Naive B cell (primary cell): ENCODE measurements around the gene PPARGC1A. TPM values are rescaled to one million over a fixed set of nuclear protein-coding genes. Genes with fewer than 3 reads are reported as not detected.

Experiments used
- ATAC-seq, 2 donors: fragments of 150-1000 bp; cut with Tn5 transposase; 2 replicates each; pipeline ENCODE4 v1.10.0; 2021; ENCODE audit warnings: low read depth in 2 of 2, mild to moderate bottlenecking in 2 of 2, moderate library complexity in 2 of 2
- DNase-seq: peaks from one replicate; pipeline ENCODE4 v3.0.0; 2022
- H3K27ac Mint-ChIP-seq, 6 donors: one replicate each; pipeline ENCODE4 v1.8.0; 2020 to 2022; ENCODE audit warnings: mild to moderate bottlenecking in 6 of 6, mixed read lengths in 6 of 6, moderate library complexity in 5 of 6, inconsistent platforms in 2 of 6
- H3K27me3 Mint-ChIP-seq, 3 donors: one replicate each; pipeline ENCODE4 v1.8.0; 2021 to 2022; ENCODE audit warnings: mixed read lengths in 3 of 3, mild to moderate bottlenecking in 1 of 3
- H3K36me3 Mint-ChIP-seq, 2 donors: one replicate each; pipeline ENCODE4 v1.8.0; 2020 to 2022; ENCODE audit warnings: mixed read lengths in 2 of 2, inconsistent platforms in 1 of 2, mild to moderate bottlenecking in 1 of 2
- H3K4me1 Mint-ChIP-seq, 3 donors: one replicate each; pipeline ENCODE4 v1.8.0; 2020 to 2022; ENCODE audit warnings: mixed read lengths in 3 of 3, inconsistent platforms in 1 of 3, mild to moderate bottlenecking in 1 of 3, moderate library complexity in 1 of 3
- H3K4me3 Mint-ChIP-seq, 8 donors: one replicate each; pipeline ENCODE4 v1.8.0; 2020 to 2022; ENCODE audit warnings: mild to moderate bottlenecking in 8 of 8, mixed read lengths in 8 of 8, moderate library complexity in 8 of 8, inconsistent platforms in 2 of 8
- H3K9me3 Mint-ChIP-seq, 7 donors: one replicate each; pipeline ENCODE4 v1.8.0; 2020 to 2022; ENCODE audit warnings: mixed read lengths in 7 of 7, mild to moderate bottlenecking in 5 of 7, inconsistent platforms in 2 of 7, moderate library complexity in 1 of 7
- polyA plus RNA-seq, 6 donors: library from polyadenylated mRNA; unstranded; fragments of 300-500 nt; fragmentation: Illumina TruSeq; gene quantifications; one replicate each; pipeline ENCODE4 v1.2.3, GENCODE V29; 2021; ENCODE audit warnings: low read depth in 6 of 6

Gene PPARGC1A
- polyA plus RNA-seq, 6 donors from 2014 or later = not detected

DNA sequence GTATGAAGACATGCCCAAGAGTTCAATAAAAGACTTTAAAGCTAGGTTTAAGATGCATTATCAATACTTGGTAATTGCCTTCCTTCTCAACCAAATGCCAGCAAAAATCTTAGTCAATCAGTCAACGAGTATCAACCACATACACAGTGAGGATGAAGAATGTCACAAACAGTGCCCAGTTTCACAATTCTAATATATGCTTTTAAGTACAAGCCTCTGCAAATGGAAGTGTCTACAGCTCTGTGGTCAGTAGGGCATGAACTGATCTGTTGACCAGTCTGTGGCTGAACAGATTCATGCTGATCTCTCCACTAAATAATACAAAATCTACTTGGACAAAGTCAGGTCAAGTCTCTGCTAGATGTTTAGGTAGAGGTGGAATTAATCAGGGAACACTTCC lies 27.9 kb downstream of the PPARGC1A start:
- no peaks in the 10 kb centered on the region for H3K27me3 Mint-ChIP-seq
- ATAC-seq = no peak
- no peak for DNase-seq

DNA sequence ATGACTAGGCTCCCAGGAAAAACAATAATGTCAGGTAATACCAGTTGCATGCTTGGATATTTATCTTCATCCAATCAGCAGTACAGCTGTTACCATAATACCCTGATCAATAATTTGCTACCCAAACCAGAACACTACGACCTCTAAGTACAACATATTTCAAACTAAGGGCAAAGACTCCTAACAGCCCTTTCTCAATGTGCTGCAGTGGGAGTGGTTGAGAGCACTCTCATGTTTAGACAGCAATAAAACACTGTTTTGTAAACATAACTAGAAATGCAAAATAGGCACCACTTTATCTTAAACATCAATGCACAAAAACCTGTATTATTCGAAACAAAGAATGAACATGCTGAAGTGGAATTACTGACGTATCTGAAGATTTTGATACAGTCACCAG lies 28.9 kb downstream of the PPARGC1A start:
- no peaks in the 10 kb centered on the region for H3K27me3 Mint-ChIP-seq
- no peaks in the 10 kb centered on the region for H3K4me1 Mint-ChIP-seq
- H3K27ac Mint-ChIP-seq = no peak overlapping the region
- peaks cover 0 to 8% (median 4%) of the 10 kb centered on the region in 7 donors for H3K9me3 Mint-ChIP-seq
- ATAC-seq = no peak
- no peak overlapping the region for H3K4me3 Mint-ChIP-seq
- H3K36me3 Mint-ChIP-seq = no peaks in the 10 kb centered on the region
- DNase-seq = no peak

More for the DNA sequence above, 27.9 kb downstream of the PPARGC1A start:
- Mint-ChIP-seq H3K9me3 (peaks cover 0 to 8% (median 4%) of the 10 kb centered on the region in 7 donors), H3K27ac (no peak overlapping the region), H3K4me3 (no peak overlapping the region), H3K4me1 (no peaks in the 10 kb centered on the region), H3K36me3 (no peaks in the 10 kb centered on the region)

DNA sequence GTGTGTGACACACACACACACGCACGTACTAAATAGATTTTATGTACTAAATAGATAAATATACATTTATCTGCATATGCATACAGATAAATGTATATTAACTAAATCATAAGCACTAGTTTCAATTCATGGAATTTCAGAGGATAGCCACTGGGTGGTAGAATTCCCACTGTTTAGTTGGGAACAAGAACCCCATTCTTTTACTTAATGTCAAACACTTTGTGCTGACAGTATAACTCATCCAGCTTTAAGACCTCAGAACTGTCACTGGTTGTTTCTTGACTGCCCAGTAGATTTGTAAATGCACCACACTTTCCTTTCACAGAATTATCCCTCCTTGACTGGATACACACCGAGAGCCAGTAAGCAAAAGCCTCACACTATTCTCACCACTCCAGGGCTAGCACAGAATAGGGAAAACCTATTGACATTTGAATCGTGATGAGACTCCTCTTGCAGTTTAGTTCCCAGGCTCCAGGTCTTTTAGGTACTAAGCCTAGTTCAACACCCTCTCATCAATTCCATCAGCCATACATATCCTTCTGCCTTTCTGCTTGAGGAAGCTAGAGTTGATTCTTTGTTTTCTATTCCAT lies 32.4 kb downstream of the PPARGC1A start:
- DNase-seq (no peak), ATAC-seq (no peak)
- Mint-ChIP-seq H3K27ac (no peak overlapping the region), H3K27me3 (no peaks in the 10 kb centered on the region), H3K4me3 (no peak overlapping the region), H3K36me3 (no peaks in the 10 kb centered on the region), H3K9me3 (peaks cover 0 to 11% (median 5%) of the 10 kb centered on the region in 7 donors), H3K4me1 (no peaks in the 10 kb centered on the region)

DNA sequence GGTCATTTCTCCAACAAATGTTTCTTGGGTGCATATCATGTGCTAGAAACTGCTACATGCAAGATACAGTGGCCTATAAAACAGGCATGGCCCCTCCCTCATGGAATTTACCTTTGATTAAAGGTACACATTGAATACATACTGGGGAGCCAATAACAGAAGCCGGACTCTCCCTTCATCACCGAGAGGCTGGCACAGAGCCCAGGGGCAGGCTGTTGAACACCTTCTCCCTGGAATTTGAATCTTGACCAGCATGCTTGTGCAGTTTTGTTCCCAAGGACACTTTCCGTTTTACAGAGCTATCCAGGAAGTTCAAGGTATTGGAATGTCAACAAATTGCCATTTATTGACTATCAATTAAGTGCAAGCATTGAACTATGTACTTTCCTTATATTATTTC lies 33.2 kb downstream of the PPARGC1A start:
- H3K36me3 Mint-ChIP-seq = no peaks in the 10 kb centered on the region
- DNase-seq (no peak), ATAC-seq (no peak)
- peaks cover 0 to 11% (median 5%) of the 10 kb centered on the region in 7 donors for H3K9me3 Mint-ChIP-seq
- no peak overlapping the region for H3K4me3 Mint-ChIP-seq
- H3K27ac Mint-ChIP-seq = no peak overlapping the region
- no peaks in the 10 kb centered on the region for H3K4me1 Mint-ChIP-seq
- no peaks in the 10 kb centered on the region for H3K27me3 Mint-ChIP-seq

DNA sequence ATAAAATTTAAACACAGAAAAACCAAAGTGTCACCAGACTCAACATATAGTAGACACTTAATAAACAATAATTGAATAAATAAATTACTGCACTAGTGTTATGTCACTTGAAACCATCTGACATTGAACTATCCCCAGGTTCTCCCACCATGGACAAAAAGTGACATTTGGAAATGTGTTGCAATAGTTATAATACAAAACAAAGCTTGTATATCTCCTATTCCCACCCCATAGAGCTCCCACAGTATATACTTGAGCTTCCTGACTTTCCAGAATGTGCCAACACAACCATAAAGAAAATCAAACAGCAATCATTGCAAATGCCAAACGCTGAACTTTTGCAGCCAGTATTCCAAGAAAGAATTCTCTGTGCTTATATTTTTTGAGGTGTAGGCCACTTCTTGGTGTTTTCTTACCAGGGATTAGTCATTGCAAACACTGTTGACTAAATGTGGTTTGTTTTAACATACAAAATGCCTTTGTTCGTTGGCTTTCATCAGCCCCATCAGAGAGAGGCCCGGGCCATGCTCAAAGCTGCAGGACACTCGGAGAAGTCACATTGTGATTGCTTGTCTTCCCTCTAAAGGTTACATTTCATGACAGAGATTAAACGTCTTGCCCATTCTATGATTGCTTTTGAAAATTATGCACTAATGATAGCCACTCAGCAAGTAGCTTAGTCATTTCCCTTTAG lies 33.8 kb downstream of the PPARGC1A start:
- no peak overlapping the region for H3K4me3 Mint-ChIP-seq
- H3K27ac Mint-ChIP-seq = no peak overlapping the region
- DNase-seq (no peak), ATAC-seq (no peak)
- no peaks in the 10 kb centered on the region for H3K4me1 Mint-ChIP-seq
- H3K9me3 Mint-ChIP-seq = peaks cover 0 to 11% (median 5%) of the 10 kb centered on the region in 7 donors
- H3K36me3 Mint-ChIP-seq = no peaks in the 10 kb centered on the region
- no peaks in the 10 kb centered on the region for H3K27me3 Mint-ChIP-seq

DNA sequence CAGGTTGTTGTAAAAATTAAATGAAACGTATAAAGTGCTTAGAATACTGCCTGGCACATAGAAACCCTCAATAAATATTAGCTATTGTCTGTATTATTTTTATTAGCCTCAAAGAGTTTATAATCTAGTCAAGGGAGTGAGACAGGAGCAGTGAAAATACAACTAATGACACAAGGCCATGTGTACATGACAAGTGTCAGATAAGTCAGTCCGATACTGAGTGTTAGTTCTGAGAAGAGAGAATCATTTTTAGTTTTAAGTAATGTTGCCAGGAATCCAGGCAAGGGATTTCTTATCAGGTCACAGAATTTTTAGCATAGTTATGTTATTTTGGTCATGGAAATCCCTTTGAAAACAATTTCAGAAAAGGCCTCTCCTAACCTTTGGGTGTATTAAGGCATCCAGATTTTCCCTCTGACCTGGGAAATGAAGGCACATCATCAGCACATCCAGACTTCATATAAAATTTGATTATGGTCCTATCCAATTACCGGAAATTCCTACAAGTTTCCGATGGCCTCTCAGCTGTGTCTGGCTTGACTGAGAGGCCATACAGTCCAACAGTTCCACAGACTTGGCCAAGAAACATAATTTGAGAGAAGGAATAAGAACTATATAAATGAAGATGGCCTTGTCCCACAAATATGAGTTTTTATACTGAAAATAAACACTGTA lies 35.7 kb downstream of the PPARGC1A start:
- Mint-ChIP-seq H3K4me1 (no peaks in the 10 kb centered on the region), H3K9me3 (peaks cover 0 to 8% (median 5%) of the 10 kb centered on the region in 7 donors), H3K27me3 (no peaks in the 10 kb centered on the region), H3K4me3 (no peak overlapping the region), H3K27ac (no peak overlapping the region), H3K36me3 (no peaks in the 10 kb centered on the region)
- ATAC-seq = no peak
- no peak for DNase-seq

DNA sequence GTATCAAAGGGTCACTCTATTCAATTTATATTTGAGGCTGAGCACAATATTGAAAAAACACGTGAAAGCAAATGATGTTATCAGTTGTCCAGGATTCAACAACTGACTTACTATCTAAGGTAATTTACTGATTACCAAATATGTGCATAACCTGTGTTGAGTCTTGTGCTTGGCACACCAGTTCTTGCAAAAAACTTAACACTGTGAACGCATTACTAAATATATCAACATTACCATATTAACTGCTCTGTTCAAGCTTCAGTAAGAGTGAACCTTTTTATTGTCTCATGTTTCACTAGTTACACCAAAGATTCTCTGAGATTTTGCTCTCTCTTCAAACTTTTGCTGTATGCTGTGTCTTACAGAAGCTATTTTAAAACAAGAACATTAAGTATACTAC lies 38.4 kb downstream of the PPARGC1A start:
- Mint-ChIP-seq H3K27ac (no peak overlapping the region), H3K36me3 (no peaks in the 10 kb centered on the region), H3K9me3 (peaks cover 0 to 8% (median 3%) of the 10 kb centered on the region in 7 donors), H3K4me1 (no peaks in the 10 kb centered on the region), H3K27me3 (no peaks in the 10 kb centered on the region), H3K4me3 (no peak overlapping the region)
- ATAC-seq (no peak), DNase-seq (no peak)

DNA sequence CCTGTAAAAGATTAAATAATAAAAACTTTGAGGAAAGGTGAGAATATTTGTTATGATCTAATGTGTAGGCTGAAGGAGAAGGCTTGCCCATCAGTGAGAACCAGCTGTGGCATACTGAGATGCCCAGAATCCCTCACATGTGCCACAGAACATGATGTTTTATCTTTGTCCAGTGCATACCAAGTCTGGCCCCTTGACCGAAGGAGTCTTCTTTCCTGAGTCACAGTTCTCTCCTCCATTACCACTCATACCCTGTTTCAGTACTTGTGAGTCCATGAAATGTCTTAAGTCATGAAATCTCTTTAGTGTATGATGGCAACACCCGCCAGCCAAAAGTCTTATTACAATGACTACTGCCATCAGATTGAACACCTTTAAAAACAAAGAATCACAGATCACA lies 42.7 kb downstream of the PPARGC1A start:
- H3K4me3 Mint-ChIP-seq = no peak overlapping the region
- H3K9me3 Mint-ChIP-seq = peaks cover 0 to 8% (median 0%) of the 10 kb centered on the region in 7 donors
- H3K27ac Mint-ChIP-seq = no peak overlapping the region
- H3K36me3 Mint-ChIP-seq = no peaks in the 10 kb centered on the region
- no peaks in the 10 kb centered on the region for H3K4me1 Mint-ChIP-seq
- H3K27me3 Mint-ChIP-seq = no peaks in the 10 kb centered on the region
- ATAC-seq (no peak), DNase-seq (no peak)

DNA sequence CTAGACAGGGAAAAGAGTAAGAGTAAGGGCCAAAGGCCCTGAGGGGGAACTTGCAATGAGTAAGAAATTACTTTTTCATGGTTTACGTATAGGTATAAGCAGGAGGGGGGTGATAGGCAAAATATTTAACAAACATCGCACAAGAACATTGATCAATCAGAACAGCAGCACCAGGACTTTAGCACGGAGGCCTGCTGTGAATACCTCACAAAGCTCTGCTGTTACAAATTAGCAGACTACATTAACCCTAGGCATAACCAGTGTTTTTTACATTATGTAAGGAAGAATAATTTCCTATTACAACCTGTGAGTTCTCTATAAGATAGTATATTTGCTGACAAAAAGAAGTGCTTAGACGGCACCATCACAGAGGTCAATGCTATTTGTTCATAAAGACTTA lies 44.9 kb downstream of the PPARGC1A start:
- Mint-ChIP-seq H3K4me3 (no peak overlapping the region), H3K27me3 (no peaks in the 10 kb centered on the region), H3K9me3 (peaks cover 0 to 14% (median 0%) of the 10 kb centered on the region in 7 donors), H3K36me3 (no peaks in the 10 kb centered on the region), H3K27ac (no peak overlapping the region), H3K4me1 (no peaks in the 10 kb centered on the region)
- DNase-seq (no peak), ATAC-seq (no peak)

DNA sequence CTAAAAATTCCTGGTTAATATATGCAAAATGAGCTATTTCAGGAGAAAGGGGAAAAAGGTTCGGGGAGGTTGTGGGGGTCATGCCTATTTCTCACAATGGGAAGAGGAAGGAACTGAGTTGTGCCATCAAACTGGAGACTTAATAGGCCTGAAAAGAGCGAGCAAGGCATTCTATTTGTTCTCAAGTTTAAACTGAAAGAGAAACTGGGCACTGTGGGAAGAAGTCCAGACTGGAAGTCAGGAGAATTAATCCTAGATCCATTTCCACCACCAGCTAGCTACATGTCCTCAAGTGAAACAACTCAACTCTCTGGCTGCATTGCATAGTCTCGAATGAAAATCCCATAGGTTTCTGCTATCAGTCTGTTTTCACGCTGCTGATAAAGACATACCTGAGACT lies 50.6 kb downstream of the PPARGC1A start:
- H3K4me3 Mint-ChIP-seq = no peak overlapping the region
- ATAC-seq = no peak
- H3K9me3 Mint-ChIP-seq = peaks cover 0 to 10% (median 2%) of the 10 kb centered on the region in 7 donors
- H3K36me3 Mint-ChIP-seq = no peaks in the 10 kb centered on the region
- no peak overlapping the region for H3K27ac Mint-ChIP-seq
- no peaks in the 10 kb centered on the region for H3K27me3 Mint-ChIP-seq
- H3K4me1 Mint-ChIP-seq = no peaks in the 10 kb centered on the region
- DNase-seq = no peak

DNA sequence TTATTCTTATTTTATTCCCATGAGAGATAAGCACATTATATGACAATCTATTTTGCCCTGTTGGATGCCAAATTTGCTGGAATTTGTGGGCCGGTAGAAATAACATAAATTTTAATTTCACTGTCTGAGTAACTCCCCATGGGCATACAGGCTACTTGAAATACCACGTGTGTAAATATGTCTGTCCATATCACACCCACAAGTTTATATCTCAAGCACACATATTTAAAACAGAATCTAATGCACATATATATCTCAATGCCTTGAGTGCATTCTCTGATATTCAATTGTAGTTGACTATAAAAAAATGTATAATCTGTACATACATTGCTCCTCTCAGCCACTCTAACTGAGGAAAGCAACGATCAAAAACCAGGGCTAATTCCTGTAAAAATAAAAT lies 51.2 kb downstream of the PPARGC1A start:
- no peaks in the 10 kb centered on the region for H3K27me3 Mint-ChIP-seq
- H3K9me3 Mint-ChIP-seq = peaks cover 0 to 10% (median 2%) of the 10 kb centered on the region in 7 donors
- H3K4me3 Mint-ChIP-seq = no peak overlapping the region

DNA sequence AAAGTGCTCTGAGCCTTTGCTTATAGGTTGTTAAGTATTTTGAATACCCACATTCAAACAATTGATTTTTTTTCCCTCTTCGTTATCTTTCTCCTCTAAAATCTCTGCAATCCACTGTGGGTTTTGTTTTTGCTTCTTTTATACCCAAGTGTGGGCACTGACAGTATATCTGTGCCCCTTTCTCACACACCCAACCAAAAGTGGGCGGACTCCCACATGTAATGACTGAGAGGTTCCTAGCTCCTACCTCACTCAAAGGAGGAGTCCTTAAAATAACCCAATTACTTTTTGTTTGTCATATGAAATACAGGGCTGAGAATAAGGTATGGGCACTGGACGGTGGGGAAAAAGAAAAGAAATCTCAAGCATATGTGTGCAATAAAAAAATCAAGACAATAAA lies 51.7 kb downstream of the PPARGC1A start:
- Mint-ChIP-seq H3K9me3 (peaks cover 0 to 10% (median 2%) of the 10 kb centered on the region in 7 donors), H3K4me3 (no peak overlapping the region)
- ATAC-seq = no peak

More for the DNA sequence above, 51.2 kb downstream of the PPARGC1A start:
- no peak for ATAC-seq
- Mint-ChIP-seq H3K27ac (no peak overlapping the region), H3K4me1 (no peaks in the 10 kb centered on the region), H3K36me3 (no peaks in the 10 kb centered on the region)
- DNase-seq = no peak

DNA sequence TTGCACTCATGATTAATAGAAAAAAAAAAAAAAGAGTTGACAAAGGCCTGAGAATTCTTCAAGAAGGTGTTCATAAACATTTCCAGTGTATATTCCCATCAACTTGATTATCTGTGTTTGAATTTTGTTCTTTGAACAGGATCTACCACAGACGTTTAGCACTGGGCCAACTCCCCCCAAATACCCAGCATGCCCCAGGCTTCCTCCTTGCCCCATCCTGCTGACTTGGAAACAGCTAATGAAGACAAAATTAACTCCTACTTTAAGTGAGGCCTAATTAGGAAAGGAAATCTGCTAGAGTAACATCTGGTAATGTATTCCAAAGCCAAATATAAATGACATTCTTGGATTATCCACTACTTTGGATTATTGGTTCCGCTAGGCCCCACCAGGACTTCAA lies 52.5 kb downstream of the PPARGC1A start:
- no peak for ATAC-seq
- no peaks in the 10 kb centered on the region for H3K36me3 Mint-ChIP-seq
- peaks cover 0 to 10% (median 3%) of the 10 kb centered on the region in 7 donors for H3K9me3 Mint-ChIP-seq
- DNase-seq = no peak
- H3K27ac Mint-ChIP-seq = no peak overlapping the region
- no peak overlapping the region for H3K4me3 Mint-ChIP-seq
- no peaks in the 10 kb centered on the region for H3K4me1 Mint-ChIP-seq
- no peaks in the 10 kb centered on the region for H3K27me3 Mint-ChIP-seq

More for the DNA sequence above, 51.7 kb downstream of the PPARGC1A start:
- Mint-ChIP-seq H3K27ac (no peak overlapping the region), H3K27me3 (no peaks in the 10 kb centered on the region), H3K4me1 (no peaks in the 10 kb centered on the region), H3K36me3 (no peaks in the 10 kb centered on the region)
- DNase-seq = no peak
